C4-2B (cell line): Measurements from ENCODE around the gene PRKAR2B.

Experiments
- ZFX ChIP-seq: fragments of 450-650 bp; IDR thresholded peaks from 2 replicates; pipeline ENCODE4 v1.6.1; 2017
- TF ChIP-seq, protein P1 (sequence below): fragments of 450-650 bp; conservative IDR thresholded peaks from 2 replicates; pipeline ENCODE4 v1.5.1; 2017; ENCODE audit warnings: mild to moderate bottlenecking

DNA sequence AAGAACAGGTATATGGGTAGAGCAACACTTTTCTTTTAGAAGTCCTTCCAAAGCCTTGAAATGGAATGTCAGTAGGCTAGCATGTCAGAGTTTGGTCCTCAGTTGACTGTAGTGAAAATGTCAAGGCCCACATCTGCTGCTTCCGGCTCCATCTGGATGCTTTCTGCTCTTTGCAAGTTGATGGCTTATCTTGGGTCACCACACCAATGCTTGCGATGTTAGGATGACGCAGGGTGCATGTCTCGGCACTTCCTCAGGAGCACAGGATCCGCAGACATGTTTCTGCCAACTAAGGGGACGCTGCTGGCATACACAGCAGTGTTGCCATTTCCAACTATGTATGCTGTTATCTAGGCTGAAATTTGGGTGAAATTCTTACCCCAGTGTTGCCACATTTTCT, 110.3 kb downstream of the PRKAR2B start:
- TF ChIP-seq, protein P1, sequence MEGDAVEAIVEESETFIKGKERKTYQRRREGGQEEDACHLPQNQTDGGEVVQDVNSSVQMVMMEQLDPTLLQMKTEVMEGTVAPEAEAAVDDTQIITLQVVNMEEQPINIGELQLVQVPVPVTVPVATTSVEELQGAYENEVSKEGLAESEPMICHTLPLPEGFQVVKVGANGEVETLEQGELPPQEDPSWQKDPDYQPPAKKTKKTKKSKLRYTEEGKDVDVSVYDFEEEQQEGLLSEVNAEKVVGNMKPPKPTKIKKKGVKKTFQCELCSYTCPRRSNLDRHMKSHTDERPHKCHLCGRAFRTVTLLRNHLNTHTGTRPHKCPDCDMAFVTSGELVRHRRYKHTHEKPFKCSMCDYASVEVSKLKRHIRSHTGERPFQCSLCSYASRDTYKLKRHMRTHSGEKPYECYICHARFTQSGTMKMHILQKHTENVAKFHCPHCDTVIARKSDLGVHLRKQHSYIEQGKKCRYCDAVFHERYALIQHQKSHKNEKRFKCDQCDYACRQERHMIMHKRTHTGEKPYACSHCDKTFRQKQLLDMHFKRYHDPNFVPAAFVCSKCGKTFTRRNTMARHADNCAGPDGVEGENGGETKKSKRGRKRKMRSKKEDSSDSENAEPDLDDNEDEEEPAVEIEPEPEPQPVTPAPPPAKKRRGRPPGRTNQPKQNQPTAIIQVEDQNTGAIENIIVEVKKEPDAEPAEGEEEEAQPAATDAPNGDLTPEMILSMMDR = no peak
- no peak for TF ChIP-seq ZFX
